Colon (tissue), 2 donors: Measurements from ENCODE around the gene RNF11.

ENCODE experiments used
- FAIRE-seq: peaks from 2 replicates; lab custom pipeline; 2012; peaks lifted over from hg19 to GRCh38; lab: Jason Lieb, UNC
- donor health status: control.
- donor health status: control.

Gene RNF11

GRCh38 chr1:51265618-51266017 is 29.5 kb downstream of the RNF11 start:
- FAIRE-seq: no peak

DNA sequence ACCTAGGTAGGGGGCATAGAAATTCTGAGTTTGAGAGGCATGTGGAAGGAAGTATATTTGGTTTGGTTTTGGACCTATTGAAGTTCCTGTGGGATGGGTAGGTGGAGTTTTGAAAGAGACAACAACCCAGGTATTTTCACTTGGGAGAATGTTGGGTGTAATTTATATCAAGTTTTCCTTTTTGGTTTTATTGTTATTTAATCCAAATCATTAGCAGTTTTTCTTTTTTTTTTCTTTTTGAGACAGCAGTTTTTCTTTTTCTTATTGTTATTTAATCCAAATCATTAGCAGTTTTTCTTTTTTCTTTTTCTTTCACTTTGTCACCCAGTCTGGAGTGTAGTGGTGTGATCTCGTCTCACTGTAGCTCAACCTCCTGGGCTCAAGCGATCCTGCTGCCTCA is 30.1 kb downstream of the RNF11 start:
- no peak for FAIRE-seq

- FAIRE-seq: no peak
Observed at GRCh38 chr1:51266791-51267190, 30.7 kb downstream of the RNF11 start.

DNA sequence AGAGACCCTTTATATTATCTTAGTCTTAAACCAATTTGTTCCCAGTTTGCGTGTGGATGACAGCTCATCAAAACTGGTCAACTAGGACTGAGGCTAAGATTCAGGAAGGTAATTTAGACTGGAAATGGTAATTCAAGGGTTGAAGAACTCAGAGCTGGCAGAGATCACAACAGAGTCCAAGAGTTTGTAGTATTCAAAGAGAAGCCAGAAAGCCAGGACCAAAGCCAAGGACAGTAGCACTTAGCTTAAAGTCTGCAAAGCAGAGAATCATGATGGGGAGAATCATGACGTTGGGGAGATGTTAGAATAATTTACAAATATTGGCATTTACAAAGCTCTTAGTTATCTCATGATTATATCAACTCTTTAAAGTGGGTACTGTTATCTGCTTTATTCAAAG is 32.6 kb downstream of the RNF11 start:
- FAIRE-seq: no peak

DNA sequence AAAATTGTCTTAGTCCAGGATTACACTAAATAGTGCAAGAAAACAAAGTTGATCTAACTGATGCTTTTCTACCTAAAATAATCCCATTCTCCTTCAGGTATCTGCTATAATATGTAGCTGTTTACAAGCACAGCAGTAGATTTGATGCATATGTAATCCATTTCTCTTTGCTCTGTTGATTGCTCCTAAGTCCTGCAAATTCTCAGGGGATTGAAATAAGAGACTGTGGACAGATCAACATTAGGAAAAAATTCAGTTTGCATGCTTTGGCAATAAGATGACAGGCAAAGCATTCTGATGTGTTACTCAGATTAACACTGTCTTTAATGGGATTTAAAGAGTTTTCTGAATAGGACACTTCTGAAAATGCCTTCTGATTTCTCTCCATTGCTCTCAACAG is 34.7 kb downstream of the RNF11 start:
- FAIRE-seq: no peak

GRCh38 chr1:51272916-51273315 is 36.8 kb downstream of the RNF11 start:
- FAIRE-seq: no peak

DNA sequence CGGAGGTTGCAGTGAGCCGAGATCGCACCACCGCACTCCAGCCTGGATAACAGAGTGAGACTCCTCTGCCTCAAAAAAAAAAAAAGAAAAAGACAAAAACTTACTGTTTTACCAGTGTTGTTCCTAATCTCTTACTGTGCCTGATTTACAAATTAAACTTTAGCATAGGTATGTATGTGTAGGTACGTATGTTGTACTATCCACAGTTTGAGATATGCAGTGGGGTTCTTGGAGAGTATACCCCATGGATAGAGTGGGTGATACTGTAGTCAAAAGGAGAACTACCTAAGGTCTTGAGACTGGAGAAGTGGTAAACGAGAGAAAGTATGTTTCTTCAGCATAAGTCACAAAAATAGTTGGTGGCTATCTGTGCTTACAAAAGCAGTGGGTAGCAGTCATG is 38.6 kb downstream of the RNF11 start:
- FAIRE-seq: no peak

- no peak for FAIRE-seq
Observed at GRCh38 chr1:51276286-51276685, 40.2 kb downstream of the RNF11 start.

DNA sequence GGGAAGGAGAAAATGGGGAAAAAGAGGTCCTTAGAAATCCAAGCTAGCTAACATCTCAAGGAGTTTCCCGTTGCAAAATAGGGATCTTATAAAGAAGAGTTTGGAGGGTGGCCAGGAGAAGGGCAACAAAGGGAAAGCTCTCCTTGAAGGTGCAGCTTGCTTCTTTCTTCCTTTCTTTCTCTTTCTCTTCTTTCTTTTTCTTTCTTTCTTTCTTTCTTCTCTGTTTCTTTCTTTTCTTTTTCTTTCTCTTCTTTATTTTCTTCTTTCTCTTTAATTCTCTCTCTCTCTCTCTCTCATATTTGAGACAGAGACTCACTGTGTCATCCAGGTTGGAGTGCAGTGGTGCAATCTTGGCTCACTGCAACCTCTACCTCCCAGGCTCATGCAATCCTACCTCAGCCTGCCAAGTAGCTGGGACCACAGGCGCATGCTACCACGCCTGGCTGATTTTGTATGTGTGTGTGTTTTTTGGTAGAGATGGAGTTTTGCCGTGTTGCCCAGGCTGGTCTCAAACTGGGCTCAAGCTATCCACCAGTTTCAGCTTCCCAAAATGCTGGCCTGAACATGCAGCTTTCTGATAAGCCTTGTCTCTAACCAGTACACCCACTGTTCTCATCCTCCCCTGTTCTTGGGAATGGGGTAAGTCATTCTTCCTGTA is 44.4 kb downstream of the RNF11 start:
- no peak for FAIRE-seq

DNA sequence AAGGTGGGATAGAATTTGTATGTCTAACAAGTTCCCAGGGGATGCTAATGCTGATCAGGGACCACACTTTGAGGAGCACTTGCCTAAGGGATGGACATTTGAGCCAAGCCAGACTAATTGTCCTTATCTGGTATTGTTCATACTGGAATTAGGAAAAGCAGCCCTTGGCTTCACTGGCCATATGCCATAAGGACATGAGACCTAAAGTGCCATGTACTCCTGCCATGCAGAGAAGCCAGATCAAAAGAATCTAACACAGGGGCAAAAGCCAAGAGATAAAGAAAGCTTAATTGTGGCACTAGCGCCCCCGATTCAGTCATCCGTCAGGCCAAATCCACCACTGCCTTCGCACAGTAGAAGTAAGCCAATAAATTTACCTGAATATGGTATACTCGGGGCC is 45.7 kb downstream of the RNF11 start:
- FAIRE-seq: no peak

DNA sequence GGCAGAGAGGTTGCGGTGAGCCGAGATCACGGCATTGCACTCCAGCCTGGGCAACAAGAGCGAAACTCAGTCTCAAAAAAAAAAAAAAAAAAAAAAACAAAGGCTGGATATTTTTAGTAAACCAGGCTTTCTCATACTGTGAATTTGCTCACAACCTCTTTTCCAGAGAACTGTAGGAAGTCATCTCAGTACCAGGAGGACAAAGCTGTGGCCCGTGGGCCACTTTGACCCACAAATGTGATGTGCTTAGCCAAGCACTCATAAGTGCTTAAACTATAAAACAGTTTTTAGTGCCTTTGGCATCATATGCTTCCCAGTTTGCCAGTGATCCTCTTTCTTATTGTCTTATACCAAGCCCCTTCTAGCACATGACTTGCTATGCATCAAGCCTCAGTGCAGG is 46.5 kb downstream of the RNF11 start:
- FAIRE-seq: no peak

DNA sequence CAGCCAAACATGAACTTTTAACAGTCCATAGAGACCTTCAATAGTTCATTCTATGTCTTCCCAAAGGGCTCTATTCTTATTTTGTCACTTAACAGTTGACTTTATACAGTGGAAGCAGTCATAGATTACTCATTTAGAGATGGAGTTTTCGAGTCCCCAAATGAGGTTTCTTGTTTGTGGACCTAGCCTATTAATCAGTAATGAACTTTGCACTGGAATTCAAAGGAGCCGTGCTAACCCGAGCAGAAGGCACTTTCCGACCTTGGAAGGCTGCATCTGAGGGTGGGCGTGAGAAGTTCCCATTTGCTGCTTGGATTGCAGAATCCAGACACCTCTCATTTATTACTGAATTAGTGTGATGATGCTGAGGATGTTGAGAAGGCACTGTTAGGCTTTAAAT is 47.9 kb downstream of the RNF11 start:
- no peak for FAIRE-seq

DNA sequence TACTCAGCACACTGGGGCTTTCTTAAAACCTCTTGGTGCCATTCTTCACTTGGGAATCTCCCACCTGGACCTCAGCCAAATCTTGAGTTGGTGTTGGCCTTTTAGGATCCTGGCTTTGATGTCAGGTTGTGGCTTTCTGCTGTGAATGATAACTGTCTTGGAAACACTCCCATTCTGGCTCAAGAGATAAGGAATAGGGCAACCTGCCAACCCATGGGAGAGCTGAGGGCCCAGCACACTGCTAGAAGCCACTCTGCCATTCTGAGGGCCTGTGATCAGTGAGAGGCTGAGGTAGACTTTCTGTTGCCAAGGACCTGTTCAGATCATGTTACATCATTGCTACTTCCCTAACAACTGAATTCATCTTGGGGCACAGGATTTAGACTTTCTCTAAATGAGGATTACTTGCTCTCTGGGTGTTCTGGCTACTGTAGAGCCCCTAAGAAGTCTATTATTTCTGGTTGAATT is 48.4 kb downstream of the RNF11 start:
- no peak for FAIRE-seq

DNA sequence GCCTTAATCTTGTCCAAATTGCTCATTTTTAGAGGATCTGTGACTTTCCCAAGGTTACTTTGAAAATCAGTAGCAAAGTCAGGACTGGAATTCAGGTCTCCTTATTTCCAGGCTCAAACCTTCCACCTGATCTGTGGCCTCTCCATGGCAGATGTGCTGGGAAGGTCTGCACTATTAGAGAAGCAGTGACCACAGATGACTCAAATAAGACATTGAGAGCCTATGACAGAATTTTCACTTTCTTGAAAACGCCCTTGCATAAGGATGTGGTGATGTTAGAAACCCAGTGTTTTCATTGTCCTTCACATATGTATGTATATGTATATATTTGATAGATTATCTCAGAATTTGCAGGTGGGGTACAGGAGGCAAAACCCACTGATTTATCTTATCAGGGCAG is 49.0 kb downstream of the RNF11 start:
- no peak for FAIRE-seq

DNA sequence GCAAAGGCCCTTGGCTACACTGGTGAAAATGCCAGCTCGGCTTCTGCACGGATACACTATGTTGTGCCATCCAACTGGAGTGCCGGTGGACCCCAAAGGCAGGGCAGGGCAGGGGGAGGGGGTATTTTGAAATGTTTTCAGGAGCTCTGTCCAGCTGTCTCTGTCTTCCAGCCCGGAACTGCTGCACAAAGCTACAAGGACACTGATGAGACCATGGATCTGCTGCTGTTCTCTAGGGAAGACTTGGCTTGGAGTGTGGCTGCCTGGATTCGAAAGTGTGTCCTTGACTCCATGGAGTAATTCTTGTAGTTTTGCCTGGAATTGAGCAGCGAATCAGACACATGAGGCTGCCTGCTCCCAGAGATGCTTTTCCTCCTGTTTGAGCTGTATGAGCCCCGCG is 51.9 kb downstream of the RNF11 start:
- no peak for FAIRE-seq

- FAIRE-seq: no peak
Observed at GRCh38 chr1:51288578-51288977, 52.5 kb downstream of the RNF11 start.

- FAIRE-seq: no peak
Observed at GRCh38 chr1:51289676-51290488, 53.8 kb downstream of the RNF11 start.

DNA sequence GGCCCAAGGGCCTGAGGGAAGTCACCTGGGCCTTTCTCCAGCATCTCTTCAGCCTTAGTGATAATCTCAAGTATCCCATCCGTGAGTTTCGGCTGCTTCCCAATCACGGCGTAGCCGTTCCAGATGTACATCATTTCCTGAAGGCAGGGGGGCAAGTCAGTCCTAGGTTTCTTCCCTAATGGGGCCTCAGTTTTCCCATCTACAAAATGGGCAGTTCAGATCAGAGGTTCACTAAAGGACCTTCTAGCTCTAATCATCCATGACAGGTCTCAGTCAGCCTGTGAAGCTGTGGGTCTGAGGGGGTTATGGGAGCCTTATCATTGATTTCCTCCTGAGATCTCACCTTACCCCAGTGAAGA is 54.4 kb downstream of the RNF11 start:
- FAIRE-seq: no peak

DNA sequence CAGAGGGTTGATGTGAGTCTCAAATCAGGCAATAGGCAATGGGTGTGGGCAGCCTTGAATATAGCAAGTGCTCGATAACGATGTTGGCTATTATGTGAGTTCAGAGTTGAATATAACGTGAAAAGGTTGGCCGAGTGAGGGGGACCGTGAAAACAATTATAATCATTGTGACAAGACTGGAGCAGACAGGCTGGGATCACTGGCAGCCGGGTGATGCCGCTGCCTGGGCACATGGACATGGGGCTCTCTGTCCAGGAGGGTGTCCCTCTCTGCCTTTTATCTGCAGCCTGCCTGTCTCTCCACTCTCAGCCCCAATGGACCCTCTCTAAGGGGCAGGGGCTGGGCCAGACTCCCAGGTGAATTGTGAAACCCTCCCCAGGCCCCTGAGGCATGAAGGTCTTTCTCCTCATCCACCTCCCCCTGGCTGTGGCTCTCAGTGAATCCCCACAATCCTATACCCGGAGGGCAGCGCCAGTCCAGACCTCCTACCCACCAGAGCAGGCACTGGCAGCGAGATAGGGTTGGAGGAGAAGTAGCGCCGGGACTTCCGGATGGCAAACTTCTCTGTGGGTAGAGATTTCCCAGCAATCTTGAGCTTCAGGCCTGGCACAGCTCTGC is 57.9 kb downstream of the RNF11 start:
- no peak for FAIRE-seq

- no peak for FAIRE-seq
Observed at GRCh38 chr1:51294566-51295184, 58.6 kb downstream of the RNF11 start.

DNA sequence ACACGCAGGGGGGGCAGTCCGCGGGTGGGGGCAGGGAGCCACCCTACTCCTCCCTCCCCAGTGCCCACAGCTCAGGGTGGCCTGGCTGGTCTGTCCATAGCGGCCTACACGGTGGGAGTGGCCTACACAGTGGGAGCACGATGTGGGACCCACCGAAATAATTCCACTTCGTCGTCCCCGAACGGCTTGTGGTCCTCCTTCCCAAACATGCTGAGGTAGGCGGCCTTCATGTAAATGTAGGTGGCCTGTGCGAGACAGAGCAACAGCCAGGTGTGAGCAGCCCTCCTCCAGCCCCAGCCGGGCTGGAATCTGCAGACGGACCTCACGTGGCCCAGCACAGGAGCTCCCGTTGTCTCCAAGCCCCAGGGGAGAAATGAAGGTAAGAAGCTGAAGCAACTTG is 59.9 kb downstream of the RNF11 start:
- no peak for FAIRE-seq

GRCh38 chr1:51296383-51297357 is 60.6 kb downstream of the RNF11 start:
- no peak for FAIRE-seq
